K562 (cell line): ENCODE measurements around the gene SLC28A1.

Experiments
- CBFA2T2 ChIP-seq: fragments of 450-650 bp; conservative IDR thresholded peaks from 2 replicates; pipeline ENCODE4 v1.6.1; 2017; ENCODE audit warnings: mild to moderate bottlenecking
- CTCF ChIP-seq, 3 experiments: IDR thresholded peaks in 2 of 3; conservative IDR thresholded peaks in 1 of 3; 2 replicates each; pipeline ENCODE4 v1.5.1; 2011 to 2012; ENCODE audit warnings: low read length in 3 of 3, mild to moderate bottlenecking in 3 of 3, control low read depth in 2 of 3, improper control_type of control experiment in 1 of 3, inconsistent platforms in 1 of 3, low read depth in 1 of 3, mixed read lengths in 1 of 3, moderate library complexity in 1 of 3; ENCODE audit not compliant: insufficient read depth in 2 of 3
- EZH2 ChIP-seq: IDR thresholded peaks from 2 replicates; pipeline ENCODE4 v1.6.1; 2012; ENCODE audit warnings: low read depth, mild to moderate bottlenecking, inconsistent platforms, low read length, borderline replicate concordance
- IRF2 ChIP-seq: sonication (generic); formaldehyde crosslinking; IDR thresholded peaks from 2 replicates; pipeline ENCODE4 v1.8.1; 2022; ENCODE audit warnings: mild to moderate bottlenecking, missing genetic modification reagents
- MAX ChIP-seq: sonication (generic); formaldehyde crosslinking; IDR thresholded peaks from 2 replicates; pipeline ENCODE4 v1.9.0; 2022; ENCODE audit warnings: mild to moderate bottlenecking, missing genetic modification reagents
- MIER1 ChIP-seq: fragments of 450-650 bp; IDR thresholded peaks from 2 replicates; pipeline ENCODE4 v1.6.1; 2016; ENCODE audit warnings: antibody characterized with exemption, mild to moderate bottlenecking, low read depth
- POLR2A ChIP-seq: fragments of 450-650 bp; conservative IDR thresholded peaks from 2 replicates; pipeline ENCODE4 v1.6.1; 2016
- POLR2AphosphoS5 ChIP-seq: IDR thresholded peaks from 2 replicates; pipeline ENCODE4 v1.6.1; 2011; ENCODE audit warnings: mild to moderate bottlenecking, low read depth, low read length, moderate library complexity; ENCODE audit not compliant: control insufficient read depth, insufficient read depth
- ZNF318 ChIP-seq, 2 experiments: fragments of 450-650 bp; IDR thresholded peaks; 2 replicates each; pipeline ENCODE4 v1.6.1; 2016; ENCODE audit warnings: mild to moderate bottlenecking in 2 of 2, borderline replicate concordance in 1 of 2, low read depth in 1 of 2, moderate library complexity in 1 of 2

GRCh38 chr15:84968301-84968700, 83.8 kb downstream of the SLC28A1 start:
- TF ChIP-seq IRF2 (CRISPR knock-in tag): no peak
- TF ChIP-seq POLR2AphosphoS5: no peak
- no peak for TF ChIP-seq EZH2
- TF ChIP-seq MIER1: no peak
- TF ChIP-seq CBFA2T2: no peak
- no peak for TF ChIP-seq CTCF (IDR thresholded peaks at IDR 0.05 in 2 of 3, conservative IDR thresholded peaks at IDR 0.05 in 1 of 3; ENCODE audit: insufficient read depth in 2 of 3, low read depth in 1 of 3, low read length in 3 of 3)
- no peak for TF ChIP-seq MAX
- no peak for TF ChIP-seq POLR2A
- no peak for TF ChIP-seq ZNF318 (IDR thresholded peaks at IDR 0.05; ENCODE audit: borderline replicate concordance in 1 of 2, low read depth in 1 of 2)
